HepG2 (cell line): Measurements from ENCODE around the gene CCDC30. TPM values are rescaled to one million over a fixed set of nuclear protein-coding genes. Genes with fewer than 3 reads are reported as not detected.
A peak's percentile ranks its signal among the peaks of the same experiment; 100 is the strongest.

Source experiments
- FOSL1 ChIP-seq: sonication (generic); formaldehyde crosslinking; IDR thresholded peaks from 2 replicates; pipeline ENCODE4 v1.9.0; 2021; ENCODE audit warnings: missing genetic modification reagents, borderline replicate concordance
- GMEB2 ChIP-seq: IDR thresholded peaks from 2 replicates; pipeline ENCODE4 v1.6.1; 2016; ENCODE audit warnings: missing biosample characterization, missing genetic modification reagents, low read depth
- GTF2F1 ChIP-seq: fragments of 150-350 bp; IDR thresholded peaks from 2 replicates; pipeline ENCODE4 v1.6.1; 2014; ENCODE audit warnings: low read length
- HOXA7 ChIP-seq: sonication (generic); formaldehyde crosslinking; IDR thresholded peaks from 2 replicates; pipeline ENCODE4 v1.8.1; 2022; ENCODE audit warnings: mild to moderate bottlenecking, missing genetic modification reagents, moderate library complexity
- IRF1 ChIP-seq: sonication (generic); formaldehyde crosslinking; IDR thresholded peaks from 2 replicates; pipeline ENCODE4 v1.4.0; 2020; ENCODE audit warnings: low read depth, mild to moderate bottlenecking, missing genetic modification reagents
- MED1 ChIP-seq: sonication (generic); formaldehyde crosslinking; IDR thresholded peaks from 2 replicates; pipeline ENCODE4 v1.4.0; 2020; ENCODE audit warnings: missing genetic modification reagents
- MXD4 ChIP-seq: IDR thresholded peaks from 2 replicates; pipeline ENCODE4 v1.6.1; 2016; ENCODE audit warnings: mild to moderate bottlenecking, missing biosample characterization, missing genetic modification reagents
- NFYC ChIP-seq: IDR thresholded peaks from 2 replicates; pipeline ENCODE4 v1.6.1; 2016; ENCODE audit warnings: missing genetic modification reagents, missing compliant biosample characterization
- NR0B2 ChIP-seq: sonication (generic); formaldehyde crosslinking; IDR thresholded peaks from 2 replicates; pipeline ENCODE4 v1.4.0; 2020; ENCODE audit warnings: mild to moderate bottlenecking, missing genetic modification reagents
- NR2F2 ChIP-seq: IDR thresholded peaks from 2 replicates; pipeline ENCODE4 v1.6.1; 2012; ENCODE audit warnings: low read depth, inconsistent platforms, borderline replicate concordance
- NR2F6 ChIP-seq, 2 experiments: IDR thresholded peaks; 2 replicates each; pipeline ENCODE4 v1.6.1; 2016; ENCODE audit warnings: antibody characterized with exemption in 1 of 2, mild to moderate bottlenecking in 1 of 2
- PHF21A ChIP-seq: sonication (generic); formaldehyde crosslinking; IDR thresholded peaks from 2 replicates; pipeline ENCODE4 v1.5.0; 2020; ENCODE audit warnings: mild to moderate bottlenecking, missing genetic modification reagents
- PITX1 ChIP-seq: sonication (generic); formaldehyde crosslinking; IDR thresholded peaks from 2 replicates; pipeline ENCODE4 v1.5.1; 2020; ENCODE audit warnings: mild to moderate bottlenecking, missing genetic modification reagents
- SKI ChIP-seq: fragments of 450-650 bp; IDR thresholded peaks from one replicate; pipeline ENCODE4 v1.6.1; 2018; ENCODE audit warnings: mild to moderate bottlenecking; ENCODE audit not compliant: partially characterized antibody
- SMYD3 ChIP-seq: sonication (generic); formaldehyde crosslinking; IDR thresholded peaks from 2 replicates; pipeline ENCODE4 v1.8.1; 2023; ENCODE audit warnings: mild to moderate bottlenecking, missing genetic modification reagents
- TAF1 ChIP-seq: sonication (generic); formaldehyde crosslinking; IDR thresholded peaks from 2 replicates; pipeline ENCODE4 v1.4.0; 2020; ENCODE audit warnings: missing genetic modification reagents
- TCF7 ChIP-seq: sonication (generic); IDR thresholded peaks from 2 replicates; pipeline ENCODE4 v1.6.1; 2016; ENCODE audit warnings: antibody characterized with exemption, low read depth
- TCF7L2 ChIP-seq: IDR thresholded peaks from 2 replicates; pipeline ENCODE4 v1.6.1; 2011; ENCODE audit warnings: mild to moderate bottlenecking, low read depth, low read length, moderate library complexity
- ZBTB21 ChIP-seq: sonication (generic); formaldehyde crosslinking; IDR thresholded peaks from 2 replicates; pipeline ENCODE4 v1.4.0; 2020; ENCODE audit warnings: missing genetic modification reagents
- ZBTB8A ChIP-seq: sonication (generic); formaldehyde crosslinking; IDR thresholded peaks from 2 replicates; pipeline ENCODE4 v1.4.0; 2020; ENCODE audit warnings: mild to moderate bottlenecking, low read depth, missing genetic modification reagents, borderline replicate concordance
- ZNF207 ChIP-seq: fragments of 450-650 bp; IDR thresholded peaks from 2 replicates; pipeline ENCODE4 v1.6.1; 2016; ENCODE audit warnings: antibody characterized with exemption, borderline replicate concordance
- ZNF264 ChIP-seq: sonication (generic); formaldehyde crosslinking; IDR thresholded peaks from 2 replicates; pipeline ENCODE4 v1.4.0; 2020; ENCODE audit warnings: missing genetic modification reagents
- ZNF350 ChIP-seq: sonication (generic); formaldehyde crosslinking; IDR thresholded peaks from 2 replicates; pipeline ENCODE4 v1.4.0; 2020; ENCODE audit warnings: mild to moderate bottlenecking, low read depth, missing genetic modification reagents, borderline replicate concordance
- ZNF468 ChIP-seq: sonication (generic); formaldehyde crosslinking; IDR thresholded peaks from 2 replicates; pipeline ENCODE4 v1.8.0; 2022; ENCODE audit warnings: mild to moderate bottlenecking, moderate library complexity, missing genetic modification reagents
- ZNF496 ChIP-seq: sonication (generic); formaldehyde crosslinking; IDR thresholded peaks from 2 replicates; pipeline ENCODE4 v1.8.1; 2023; ENCODE audit warnings: mild to moderate bottlenecking, moderate library complexity, missing genetic modification reagents; ENCODE audit not compliant: insufficient replicate concordance
- ZNF552 ChIP-seq: sonication (generic); formaldehyde crosslinking; IDR thresholded peaks from 2 replicates; pipeline ENCODE4 v1.9.0; 2022; ENCODE audit warnings: missing genetic modification reagents, mild to moderate bottlenecking, borderline replicate concordance
- ZNF644 ChIP-seq: IDR thresholded peaks from 2 replicates; pipeline ENCODE4 v1.6.1; 2016; ENCODE audit warnings: low read depth
- ZNF670 ChIP-seq: sonication (generic); formaldehyde crosslinking; IDR thresholded peaks from 2 replicates; pipeline ENCODE4 v1.8.0; 2022; ENCODE audit warnings: mild to moderate bottlenecking, missing genetic modification reagents, borderline replicate concordance
- ZNF780A ChIP-seq: sonication (generic); formaldehyde crosslinking; IDR thresholded peaks from 2 replicates; pipeline ENCODE4 v1.8.0; 2022; ENCODE audit warnings: mild to moderate bottlenecking, missing genetic modification reagents, moderate library complexity
- ZNF781 ChIP-seq: sonication (generic); formaldehyde crosslinking; IDR thresholded peaks from 2 replicates; pipeline ENCODE4 v1.5.1; 2020; ENCODE audit warnings: borderline replicate concordance, mild to moderate bottlenecking, missing genetic modification reagents; ENCODE audit errors: not compliant biosample characterization
- ZNF782 ChIP-seq: sonication (generic); formaldehyde crosslinking; IDR thresholded peaks from 2 replicates; pipeline ENCODE4 v1.4.0; 2020; ENCODE audit warnings: missing genetic modification reagents, mild to moderate bottlenecking, borderline replicate concordance
- ZNF792 ChIP-seq: IDR thresholded peaks from 2 replicates; pipeline ENCODE4 v1.6.1; 2016
- ZZZ3 ChIP-seq: sonication (generic); formaldehyde crosslinking; IDR thresholded peaks from 2 replicates; pipeline ENCODE4 v1.4.0; 2020; ENCODE audit warnings: missing genetic modification reagents, mild to moderate bottlenecking, borderline replicate concordance
- polyA plus RNA-seq, 8 experiments: library from polyadenylated mRNA; depleted of rRNA in 3 of 8; stranded (reverse) in 7 of 8; unstranded in 1 of 8; fragments of >200 nt; fragmentation: Illumina TruSeq in 4 of 8; extraction: Trizol in 4 of 8; gene quantifications; 2 replicates each; pipeline versions ENCODE4 v1.2.1 to v1.2.3, GENCODE V29; 2011 to 2016; ENCODE audit warnings: low read depth in 4 of 8, missing spikeins in 1 of 8, mixed read lengths in 1 of 8; ENCODE audit not compliant: insufficient read depth in 1 of 8
- total RNA-seq, 5 experiments: library from RNA; depleted of rRNA; stranded (reverse); fragments of >200 nt; fragmentation: Illumina TruSeq; extraction: Trizol; gene quantifications; 2 replicates each; pipeline ENCODE4 v1.2.3, GENCODE V29; 2016; ENCODE audit warnings: low read depth in 1 of 5

Gene CCDC30
- total and polyA plus RNA-seq, 2 of the 13 experiments (the other 11 are each of a cell fraction or from before 2014, with no cell fraction given) = 0.25 to 0.77 TPM

GRCh38 chr1:42456754-42457089, 6.4 kb upstream of the CCDC30 start (continued):
- 0 out of 2 replicates have a peak, but pooled peaks have one; percentile 15 for TF ChIP-seq ZNF782 (CRISPR knock-in tag)
- peak; percentile 11; the same call in 1 of the 2 replicates for TF ChIP-seq MED1 (CRISPR knock-in tag)
- no peak for TF ChIP-seq ZNF207
- no peak for TF ChIP-seq ZNF552 (CRISPR knock-in tag)
- TF ChIP-seq ZNF670 (CRISPR knock-in tag) = no peak
- TF ChIP-seq ZNF468 (CRISPR knock-in tag) = no peak
- TF ChIP-seq NR2F2 = no peak
- no peak for TF ChIP-seq TCF7L2
- TF ChIP-seq SMYD3 (CRISPR knock-in tag) = no peak
- no peak for TF ChIP-seq ZNF350 (CRISPR knock-in tag)
- no peak for TF ChIP-seq PITX1 (CRISPR knock-in tag)
- TF ChIP-seq ZNF644 (CRISPR knock-in tag) = no peak
- TF ChIP-seq TCF7 = no peak
- no peak for TF ChIP-seq NFYC (CRISPR knock-in tag)
- peak; percentile 76 for TF ChIP-seq ZNF781
- TF ChIP-seq HOXA7 (CRISPR knock-in tag) = no peak
- TF ChIP-seq PHF21A (CRISPR knock-in tag) = 0 out of 2 replicates have a peak, but pooled peaks have one; percentile 0
- no peak for TF ChIP-seq SKI
- no peak; the same call in 1 of the 2 replicates for TF ChIP-seq NR0B2 (CRISPR knock-in tag)
- no peak for TF ChIP-seq ZBTB21 (CRISPR knock-in tag)
- TF ChIP-seq GTF2F1 = no peak
- no peak for TF ChIP-seq ZNF792
- TF ChIP-seq ZZZ3 (CRISPR knock-in tag) = no peak
- TF ChIP-seq GMEB2 (CRISPR knock-in tag) = no peak
- TF ChIP-seq ZNF496 (CRISPR knock-in tag) = no peak
- no peak for TF ChIP-seq FOSL1 (CRISPR knock-in tag)
- TF ChIP-seq TAF1 (CRISPR knock-in tag) = peak; percentile 53; the same call in 1 of the 2 replicates
- no peak for TF ChIP-seq ZNF780A (CRISPR knock-in tag)
- peak; percentile 33; the same call in 1 of the 2 replicates for TF ChIP-seq MXD4
- no peak for TF ChIP-seq IRF1 (CRISPR knock-in tag)
- no peak for TF ChIP-seq NR2F6 (IDR thresholded peaks at IDR 0.05)
- TF ChIP-seq NR2F6 (CRISPR knock-in tag; IDR thresholded peaks at IDR 0.05) = no peak
- TF ChIP-seq ZNF264 (CRISPR knock-in tag) = no peak
- no peak for TF ChIP-seq ZBTB8A
